HT1080 (cell line): Measurements from ENCODE around the gene NAGS. TPM values are rescaled to one million over a fixed set of nuclear protein-coding genes. Genes with fewer than 3 reads are reported as not detected.
"Not testable (repeated sequence)": the region's sequence is repeated elsewhere in the genome, so short reads cannot be mapped to it uniquely, and the experiment has no call there.

ENCODE experiments used
- DNase-seq: peaks from one replicate; pipeline ENCODE4 v3.0.0-alpha.2; 2015; ENCODE audit warnings: low read depth
- polyA plus RNA-seq, 2 experiments: library from polyadenylated mRNA; depleted of rRNA; stranded (reverse); fragments of >200 nt; gene quantifications; 2 replicates each; pipeline ENCODE4 v1.2.3, GENCODE V29; 2015
- total RNA-seq: library from RNA; depleted of rRNA; stranded (reverse); fragments of >200 nt; shearing (Covaris generic); gene quantifications from 2 replicates; pipeline ENCODE4 v1.2.3, GENCODE V29; 2014; rRNA removed

NAGS gene, protein sequence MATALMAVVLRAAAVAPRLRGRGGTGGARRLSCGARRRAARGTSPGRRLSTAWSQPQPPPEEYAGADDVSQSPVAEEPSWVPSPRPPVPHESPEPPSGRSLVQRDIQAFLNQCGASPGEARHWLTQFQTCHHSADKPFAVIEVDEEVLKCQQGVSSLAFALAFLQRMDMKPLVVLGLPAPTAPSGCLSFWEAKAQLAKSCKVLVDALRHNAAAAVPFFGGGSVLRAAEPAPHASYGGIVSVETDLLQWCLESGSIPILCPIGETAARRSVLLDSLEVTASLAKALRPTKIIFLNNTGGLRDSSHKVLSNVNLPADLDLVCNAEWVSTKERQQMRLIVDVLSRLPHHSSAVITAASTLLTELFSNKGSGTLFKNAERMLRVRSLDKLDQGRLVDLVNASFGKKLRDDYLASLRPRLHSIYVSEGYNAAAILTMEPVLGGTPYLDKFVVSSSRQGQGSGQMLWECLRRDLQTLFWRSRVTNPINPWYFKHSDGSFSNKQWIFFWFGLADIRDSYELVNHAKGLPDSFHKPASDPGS
- 2.6 and 3.3 TPM in 2 replicates for total RNA-seq
- polyA plus RNA-seq (2015; cell fraction: cytosol; rRNA removed) = 1.6 and 2.2 TPM in 2 replicates
- polyA plus RNA-seq (2015; cell fraction: nucleus; rRNA removed) = 1.3 and 1.5 TPM in 2 replicates

DNA sequence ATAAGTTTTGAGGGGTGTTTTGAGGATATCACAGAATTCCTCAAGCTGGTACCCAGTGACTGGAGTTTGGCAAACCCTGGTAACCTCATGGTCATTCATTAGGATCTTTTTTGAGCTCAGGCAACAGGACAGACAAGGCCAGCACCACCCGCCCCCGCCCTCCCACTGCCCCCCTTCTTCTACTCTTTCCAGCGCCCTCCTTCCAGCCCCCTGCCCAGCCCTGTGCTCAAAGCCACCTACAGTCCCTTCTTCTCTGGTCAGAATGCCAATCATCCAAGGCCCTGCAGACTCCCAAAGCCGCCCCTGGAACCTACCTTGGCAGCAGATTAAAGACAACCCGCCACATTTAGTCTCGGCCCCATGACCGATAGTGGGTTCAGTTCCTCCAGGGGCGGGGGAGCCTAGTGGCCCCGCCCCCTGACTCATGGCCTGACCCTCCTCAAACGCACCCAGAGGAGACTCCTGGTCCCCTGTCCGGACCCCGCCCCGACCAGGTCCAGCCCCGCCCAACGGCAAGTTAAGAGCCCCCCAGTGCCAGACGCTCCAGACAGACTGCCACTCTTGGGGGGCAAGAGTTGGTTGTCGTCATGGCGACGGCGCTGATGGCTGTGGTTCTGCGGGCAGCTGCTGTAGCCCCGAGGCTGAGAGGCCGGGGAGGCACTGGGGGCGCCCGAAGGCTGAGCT is at the start of gene NAGS:
Gene NAGS, plus strand, starts transcription at position 546 of the 684 bp plus-strand sequence. Its CDS starts 42 bp downstream, at position 588.
- DNase-seq = no peak

DNA sequence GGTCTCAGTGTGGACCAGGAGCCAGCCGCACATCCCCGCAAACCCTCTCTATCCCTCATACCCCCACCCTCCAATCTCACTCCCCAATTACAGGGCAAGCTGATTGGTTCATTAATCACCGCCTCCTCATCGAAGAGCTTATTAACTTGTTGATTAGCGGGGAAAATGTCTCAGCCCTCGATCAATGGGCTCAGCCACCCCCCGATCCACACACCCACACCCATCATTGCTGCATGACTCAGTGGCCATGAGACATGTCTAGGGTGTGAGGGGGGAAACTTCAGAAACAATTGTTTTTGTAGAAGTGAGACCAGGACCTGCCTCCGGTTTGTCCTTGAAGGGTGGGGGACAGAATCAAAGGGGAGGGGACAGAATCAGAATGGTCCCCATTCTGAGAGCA is 48.2 kb upstream of the NAGS start:
- DNase-seq = no peak

DNA sequence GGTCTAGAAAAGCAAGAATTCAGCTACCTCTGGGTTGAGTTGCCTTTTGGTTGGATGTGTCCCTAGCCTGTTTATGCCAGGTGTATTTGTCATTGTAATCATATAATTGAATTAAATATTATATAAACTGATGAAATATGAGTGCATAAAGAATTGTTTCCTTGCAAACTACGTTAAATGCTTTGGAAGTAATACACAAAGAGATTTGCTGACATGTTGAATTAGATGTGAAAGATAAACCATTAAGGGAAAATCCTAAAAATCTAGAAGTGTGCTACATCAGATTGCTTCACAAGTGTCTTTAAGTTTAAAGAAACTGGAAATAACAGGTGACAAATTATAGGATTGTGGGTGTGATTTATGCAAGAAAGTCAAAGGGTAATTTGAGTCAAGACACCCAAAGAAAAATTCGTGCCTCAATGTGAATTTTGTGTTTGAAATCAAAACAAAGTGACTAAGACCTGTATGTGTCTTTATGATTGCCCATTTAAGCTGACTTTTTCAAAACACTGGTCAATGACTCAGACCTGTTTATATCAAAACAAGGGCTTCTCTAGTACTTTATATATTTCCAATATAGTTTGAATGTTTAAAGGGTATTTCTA is 45.6 kb upstream of the NAGS start:
- no peak for DNase-seq

DNA sequence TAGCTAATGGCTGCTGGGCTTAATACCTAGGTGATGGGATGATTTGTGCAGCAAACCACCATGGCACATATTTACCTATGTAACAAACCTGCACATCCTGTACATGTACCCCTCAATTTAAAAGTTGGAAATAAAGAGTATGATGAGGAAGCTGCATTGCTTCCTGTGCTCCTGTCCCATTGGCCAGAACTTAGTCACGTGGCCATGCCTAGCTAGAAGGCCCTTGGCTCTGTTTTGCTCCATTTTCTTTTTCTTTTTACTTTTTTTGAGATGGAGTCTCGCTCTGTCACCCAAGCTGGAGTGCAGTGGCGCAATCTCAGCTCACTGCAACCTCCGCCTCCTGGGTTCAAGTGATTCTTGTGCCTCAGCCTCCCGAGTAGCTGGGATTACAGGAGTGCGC is 43.1 kb upstream of the NAGS start:
- DNase-seq = not testable (repeated sequence)

DNA sequence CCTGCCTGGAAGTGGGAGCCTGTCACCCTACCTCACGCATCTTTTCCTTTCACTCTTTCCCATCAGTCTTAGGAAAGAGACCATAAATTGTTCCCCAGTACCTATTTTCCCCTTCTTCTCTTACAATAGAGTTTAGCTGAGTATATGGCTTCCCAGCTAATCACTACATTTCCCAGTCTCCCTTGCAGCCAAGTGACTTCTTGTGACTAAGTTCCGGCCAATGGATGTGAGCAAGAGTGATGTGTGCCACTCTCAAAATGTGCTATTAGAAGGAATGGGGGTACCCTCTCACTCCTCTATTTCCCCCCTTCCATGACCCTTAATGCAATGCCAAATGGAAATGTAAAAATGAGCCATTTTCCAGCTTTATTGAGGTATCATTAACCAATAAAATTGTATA is 42.5 kb upstream of the NAGS start:
- no peak for DNase-seq

DNA sequence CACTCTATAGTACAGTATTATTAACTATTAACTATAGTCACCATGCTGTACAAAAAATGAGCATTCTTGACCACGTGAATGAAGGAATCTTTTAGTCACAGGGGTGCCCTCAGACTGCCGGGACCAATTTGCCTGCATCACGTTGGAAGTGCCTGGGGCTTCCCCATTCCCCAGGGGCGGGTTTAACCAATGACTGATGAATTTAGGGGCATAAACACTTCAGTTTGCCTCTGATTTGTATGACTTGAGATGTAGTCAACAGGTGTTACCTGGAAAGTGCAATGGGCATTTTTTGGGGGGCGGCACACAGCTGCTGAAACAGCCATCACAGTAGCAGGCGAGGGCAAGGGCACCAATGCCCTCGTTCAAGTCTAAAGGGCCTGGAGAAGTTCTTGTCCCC is 41.9 kb upstream of the NAGS start:
- no peak for DNase-seq

DNA sequence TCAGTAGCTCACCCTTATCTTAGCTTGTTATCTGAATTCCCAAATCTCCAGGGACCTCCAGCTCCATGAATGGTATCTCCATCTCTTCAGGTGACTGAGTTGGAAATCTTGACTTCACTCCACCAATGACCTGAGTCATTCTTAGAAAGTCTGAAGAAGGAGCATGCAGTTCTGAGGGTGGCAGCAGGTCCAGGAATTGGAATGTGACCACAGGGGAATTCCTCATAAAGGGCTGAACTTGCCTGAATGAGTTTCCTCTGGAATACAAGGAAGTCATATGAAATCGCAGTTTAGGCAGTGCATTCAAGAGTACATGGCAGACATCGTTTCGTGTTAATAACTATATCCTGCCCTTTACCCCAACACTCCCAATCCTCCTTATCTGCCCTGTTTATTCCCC is 38.1 kb upstream of the NAGS start:
- peak; percentile 31 for DNase-seq

DNA sequence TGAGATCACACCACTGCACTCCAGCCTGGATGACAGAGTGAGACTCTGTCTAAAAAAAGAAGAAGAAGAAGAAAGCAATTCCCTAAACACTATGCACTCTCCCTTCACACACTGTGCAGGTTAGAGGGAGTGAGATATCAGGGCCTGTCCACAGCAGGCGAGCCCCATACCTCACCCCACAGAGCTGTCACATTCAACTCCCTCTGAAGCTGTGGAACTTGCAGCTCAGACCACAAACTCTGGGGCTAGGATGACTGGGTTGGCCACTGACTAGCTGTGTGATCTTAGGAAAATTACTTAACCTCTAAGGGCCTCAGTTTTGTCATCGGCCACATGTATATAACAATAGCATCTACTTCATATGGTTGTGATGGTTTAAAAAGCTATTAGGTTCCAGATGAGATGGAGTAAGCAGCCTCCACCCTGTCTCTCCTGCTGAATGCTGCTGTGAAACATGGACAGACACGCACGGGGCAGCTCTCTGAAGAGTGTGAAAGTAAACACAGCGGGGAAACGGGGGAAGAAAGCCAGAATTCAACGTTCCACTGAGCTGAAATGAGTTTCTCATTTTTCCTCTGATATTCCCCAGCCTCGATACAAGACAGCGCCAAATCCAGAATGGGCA is 37.1 kb upstream of the NAGS start:
- DNase-seq = no peak

DNA sequence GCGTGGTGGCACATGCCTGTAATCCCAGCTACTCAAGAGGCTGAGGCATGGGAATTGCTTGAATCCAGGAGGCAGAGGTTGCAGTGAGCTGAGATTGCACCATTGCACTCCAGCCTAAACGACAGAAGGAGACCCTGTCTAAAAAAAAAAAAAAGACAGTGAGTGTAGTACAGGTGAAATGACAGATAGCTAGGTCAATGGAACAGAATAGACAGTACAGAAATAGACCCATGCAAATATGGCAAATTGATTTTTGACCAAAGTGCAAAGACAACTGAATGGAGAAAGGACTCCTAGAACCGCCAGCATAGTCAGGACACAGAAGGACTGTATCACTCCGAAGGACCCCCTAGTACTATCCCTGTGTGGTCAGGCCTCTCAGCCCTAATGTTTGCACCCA is 34.1 kb upstream of the NAGS start:
- no peak for DNase-seq

DNA sequence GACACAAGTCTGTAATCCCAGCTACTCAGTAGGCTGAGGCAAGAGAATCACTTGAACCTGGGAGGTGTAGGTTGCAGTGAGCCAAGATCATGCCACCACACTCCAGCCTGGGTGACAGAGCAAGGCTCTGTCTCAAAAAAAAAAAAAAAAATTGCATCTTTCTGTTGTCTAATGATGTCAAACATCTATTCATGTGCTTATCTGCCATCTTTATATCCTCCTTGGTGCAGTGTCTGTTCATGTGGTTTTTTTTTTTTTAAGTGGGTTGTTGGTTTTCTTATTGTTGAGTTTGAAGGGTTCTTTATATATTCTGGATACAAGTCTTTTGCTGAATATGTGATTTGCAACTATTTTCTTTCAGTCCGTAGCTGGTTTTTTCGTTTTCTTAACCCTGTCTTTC is 33.0 kb upstream of the NAGS start:
- DNase-seq = not testable (repeated sequence)

DNA sequence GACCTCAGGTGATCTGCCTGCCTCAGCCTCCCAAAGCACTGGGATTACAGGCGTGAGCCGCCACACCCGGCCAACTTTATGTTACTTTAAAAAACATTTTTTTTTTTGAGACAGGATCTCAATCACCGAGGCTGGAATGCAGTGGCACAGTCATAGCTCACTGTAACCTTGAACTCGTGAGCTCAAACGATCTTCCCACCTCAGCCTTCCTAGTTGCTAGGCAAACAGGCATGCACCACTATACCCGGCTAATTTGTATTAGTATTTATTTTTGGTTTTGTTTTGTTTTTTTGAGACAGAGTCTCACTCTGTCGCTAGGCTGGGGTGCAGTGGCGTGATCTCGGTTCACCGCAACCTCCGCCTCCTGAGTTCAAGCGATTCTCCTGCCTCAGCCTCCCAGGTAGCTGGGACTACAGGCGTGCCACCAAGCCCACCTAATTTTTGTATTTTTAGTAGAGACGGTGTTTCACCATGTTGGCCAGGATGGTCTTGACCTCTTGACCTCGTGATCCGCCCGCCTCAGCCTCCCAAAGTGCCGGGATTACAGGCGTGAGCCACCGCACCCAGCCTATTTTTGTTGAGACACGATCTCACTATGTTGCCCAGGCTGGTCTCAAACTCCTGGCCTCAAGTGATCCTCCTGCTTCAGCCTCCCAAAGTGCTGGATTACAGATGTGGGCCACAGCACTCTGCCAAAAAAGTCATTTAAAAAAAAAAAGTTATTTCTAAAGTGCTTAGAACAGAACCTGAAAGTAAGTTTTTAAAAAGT is 31.8 kb upstream of the NAGS start:
- DNase-seq = not testable (repeated sequence)

DNA sequence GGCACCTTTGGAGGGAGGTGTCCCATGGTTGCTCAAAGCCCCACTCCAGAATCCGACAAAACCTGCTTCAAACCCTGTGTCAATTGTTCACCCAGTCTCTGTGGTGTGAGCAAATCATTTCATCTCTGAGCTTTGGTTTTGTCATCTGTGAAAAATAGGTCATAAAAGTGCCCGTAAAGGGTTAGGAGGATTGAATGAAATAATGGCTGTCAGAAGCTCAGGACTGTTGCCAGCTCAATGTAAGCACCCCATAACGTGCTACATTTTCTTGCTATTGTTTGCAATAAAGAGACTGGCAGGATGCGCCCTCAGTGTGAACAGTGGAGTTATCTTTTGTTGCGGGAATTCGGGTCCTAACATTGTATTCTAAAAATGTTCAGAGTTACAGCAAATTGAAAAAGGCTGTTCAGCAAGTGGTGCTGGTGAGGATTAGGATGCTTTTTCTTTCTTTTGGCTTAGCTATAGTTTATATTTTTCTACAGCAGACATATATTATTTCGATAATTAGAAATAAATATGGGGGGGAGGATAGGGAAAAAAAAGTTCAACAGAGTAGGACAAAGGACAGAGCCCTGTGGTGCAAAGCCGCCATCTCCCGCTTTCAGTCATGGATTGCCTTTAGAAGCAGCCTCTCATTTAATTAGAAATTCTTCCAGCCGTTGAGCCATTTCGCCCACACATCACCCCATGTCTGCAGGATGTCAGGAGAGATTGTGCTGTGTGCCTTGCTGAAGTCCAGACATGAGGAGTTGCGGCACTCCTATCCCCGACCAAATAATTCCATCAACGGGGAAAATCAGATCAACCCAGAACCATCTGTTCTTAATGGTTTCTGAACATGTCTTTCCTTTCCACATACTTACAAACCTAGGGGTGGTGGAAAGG is 29.8 kb upstream of the NAGS start:
- no peak for DNase-seq

DNA sequence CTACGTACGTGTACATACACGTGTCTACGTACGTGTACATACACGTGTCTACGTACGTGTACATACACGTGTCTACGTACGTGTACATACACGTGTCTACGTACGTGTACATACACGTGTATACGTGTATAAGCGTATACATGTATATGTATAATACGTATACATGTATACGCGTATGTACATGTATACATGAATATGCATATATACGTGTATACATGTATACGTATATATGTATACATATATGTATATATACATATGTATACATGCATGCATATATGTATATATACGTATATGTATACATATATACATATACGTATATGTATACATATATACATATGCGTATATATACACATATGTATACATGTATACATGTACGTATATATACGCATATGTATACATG is 28.5 kb upstream of the NAGS start:
- no peak for DNase-seq

DNA sequence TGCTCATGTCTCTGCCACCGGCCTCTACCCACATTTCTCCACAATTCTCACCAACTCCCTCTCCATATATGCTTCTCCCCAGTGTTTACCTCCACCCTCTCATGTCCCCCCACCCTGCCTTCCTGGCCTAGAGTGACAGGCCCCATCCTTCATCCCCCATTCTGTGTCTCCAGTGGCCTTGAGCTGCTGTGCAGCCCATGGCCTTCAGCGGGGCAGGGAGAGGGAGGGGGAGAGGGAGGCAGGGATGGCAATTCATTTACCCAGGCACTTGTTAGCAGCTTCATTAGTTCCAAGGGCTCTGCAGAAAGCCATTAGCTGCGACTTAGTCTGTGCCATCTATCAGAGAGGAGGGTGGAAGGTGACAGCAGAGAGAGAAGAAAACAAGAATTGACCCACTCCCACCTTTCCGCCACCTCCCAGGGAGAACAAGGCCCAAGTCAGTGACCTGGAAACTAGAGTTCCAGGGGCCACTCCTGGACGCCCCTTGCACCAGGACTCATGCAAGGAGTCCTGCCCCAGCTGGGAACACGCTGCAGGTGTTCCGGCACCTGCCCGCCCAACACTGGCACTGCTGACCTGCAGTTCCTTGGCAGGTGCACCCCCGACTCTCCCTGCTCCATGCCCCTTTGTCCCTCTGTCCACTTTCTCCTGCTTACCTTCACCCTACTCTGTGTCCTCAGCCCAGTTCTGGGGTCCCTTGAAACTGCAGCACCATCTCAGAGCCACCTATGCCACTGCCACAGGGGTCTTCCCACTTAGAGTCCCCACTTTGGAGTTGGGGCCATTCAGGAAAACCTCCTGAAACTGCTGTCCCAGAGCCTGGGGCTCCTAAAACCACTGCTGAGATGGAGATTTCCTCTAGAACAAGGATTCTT is 27.2 kb upstream of the NAGS start:
- DNase-seq = no peak

DNA sequence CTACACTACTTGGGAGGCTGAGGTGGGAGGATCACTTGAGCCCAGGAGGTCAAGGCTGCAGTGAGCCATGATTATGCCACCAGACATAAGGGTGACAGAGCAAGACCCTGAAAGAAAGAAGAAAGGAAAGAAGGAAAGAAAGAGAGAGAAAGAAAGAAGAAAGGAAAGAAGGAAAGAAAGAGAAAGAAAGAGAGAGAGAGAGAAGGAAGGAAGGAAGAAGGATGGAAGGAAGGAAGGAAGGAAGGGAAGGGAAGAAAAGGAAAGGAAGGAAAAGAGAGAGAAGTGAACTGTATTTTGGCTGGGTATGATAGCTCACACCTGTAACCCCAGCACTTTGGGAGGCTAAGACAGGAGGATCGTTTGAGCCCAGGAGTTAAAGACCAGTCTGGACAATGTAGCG is 26.3 kb upstream of the NAGS start:
- DNase-seq = no peak

DNA sequence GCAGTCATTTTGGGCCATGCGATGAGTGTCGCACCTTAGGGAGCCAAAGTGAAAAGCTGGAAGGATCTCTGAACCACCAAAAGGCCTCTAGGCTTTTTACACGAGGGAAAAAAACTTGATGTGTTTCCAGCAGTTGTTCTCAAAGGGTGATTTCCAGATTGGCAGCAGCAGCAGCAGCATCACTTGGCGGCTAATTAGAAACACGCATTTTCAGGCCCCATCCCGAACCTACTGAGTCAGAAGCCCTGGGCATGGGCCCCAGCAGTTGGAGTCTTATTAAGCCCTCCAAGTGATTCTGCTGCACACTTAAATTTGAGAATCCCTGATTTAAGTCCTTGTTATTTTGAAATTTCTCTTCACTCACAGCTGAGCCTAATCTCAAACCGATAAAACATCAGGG is 25.4 kb upstream of the NAGS start:
- no peak for DNase-seq

DNA sequence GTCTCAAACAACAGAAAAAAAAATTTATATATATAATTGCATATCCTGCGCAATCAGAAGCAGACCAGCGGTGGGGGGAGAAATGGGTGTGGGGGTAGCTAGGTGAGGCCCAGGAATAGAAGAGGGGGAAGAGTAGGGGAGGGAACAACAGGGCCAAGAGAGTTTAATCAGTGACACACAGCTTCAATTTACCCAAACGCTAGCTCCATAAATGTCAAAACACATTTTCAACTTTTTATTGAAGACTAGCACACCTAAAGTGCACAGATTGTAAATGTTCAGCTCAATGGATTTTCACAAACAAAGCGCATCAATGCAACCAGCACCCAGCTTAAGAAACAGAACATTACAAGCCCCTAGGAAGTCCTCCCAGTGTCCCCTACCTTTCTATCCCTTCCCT is 24.8 kb upstream of the NAGS start:
- no peak for DNase-seq

DNA sequence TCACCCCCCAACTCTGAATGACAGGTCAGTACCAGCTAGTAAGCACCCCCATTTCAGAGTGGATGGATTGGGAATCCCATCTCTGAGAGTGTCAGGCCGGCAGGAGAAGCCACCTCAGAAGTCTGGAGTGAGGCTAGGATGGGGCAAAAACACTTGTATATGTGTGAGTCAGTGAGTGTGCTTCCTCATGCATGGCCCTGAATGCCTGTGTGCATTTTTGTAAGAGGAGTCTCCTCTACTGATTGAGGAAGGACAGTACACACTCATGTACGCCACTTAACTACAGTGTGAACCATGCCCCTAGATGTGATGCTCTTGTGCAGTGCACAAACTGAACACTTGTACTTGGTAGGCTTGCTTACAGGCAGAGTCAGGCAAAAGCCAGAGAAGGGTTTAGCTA is 22.3 kb upstream of the NAGS start:
- DNase-seq = no peak

DNA sequence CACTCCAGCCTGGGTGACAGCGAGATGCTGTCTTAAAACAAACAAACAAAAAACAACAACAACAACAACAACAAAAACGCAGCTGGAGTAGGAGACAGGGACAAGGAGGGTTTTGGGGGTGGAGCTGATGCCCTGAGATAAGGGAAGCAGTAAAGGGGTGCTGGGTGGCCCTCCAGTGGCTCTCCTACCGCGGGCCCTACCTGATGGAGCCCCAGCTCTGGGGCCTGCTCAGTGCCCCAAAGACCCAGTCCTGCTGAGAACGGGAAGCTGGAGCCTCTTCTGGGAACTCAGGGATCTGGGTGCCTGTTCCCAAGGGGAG is 21.3 kb upstream of the NAGS start:
- DNase-seq = no peak
